CD14-positive monocyte (primary cell): ENCODE data around the gene KANK2. TPM values are rescaled to one million over a fixed set of nuclear protein-coding genes. Genes with fewer than 3 reads are reported as not detected.

Experiments
- DNase-seq, 3 donors: peaks; one replicate each; pipeline ENCODE4 v3.0.0-alpha.2; 2011 to 2022
- H2AFZ ChIP-seq: 2 replicates; pipeline ENCODE4 v1.6.0; 2012; ENCODE audit warnings: mild to moderate bottlenecking, low read depth, low read length, inconsistent platforms; ENCODE audit not compliant: insufficient read depth, poor library complexity, severe bottlenecking
- H3K27ac ChIP-seq, 2 donors: 1 replicate in 1 of 2; 2 replicates in 1 of 2; pipeline ENCODE4 v1.5.1; 2012 to 2013; ENCODE audit warnings: low read length in 2 of 2, control low read depth in 1 of 2, inconsistent platforms in 1 of 2, low read depth in 1 of 2, mild to moderate bottlenecking in 1 of 2
- H3K27me3 ChIP-seq, 2 donors: one replicate each; pipeline versions ENCODE4 v1.6.0 to v1.6.1; 2011 to 2013; ENCODE audit warnings: low read length in 2 of 2; ENCODE audit not compliant: control insufficient read depth in 2 of 2, insufficient read depth in 2 of 2
- H3K36me3 ChIP-seq, 2 donors: replicated peaks in 1 of 2; 1 replicate in 1 of 2; 2 replicates in 1 of 2; pipeline versions ENCODE4 v1.5.1 to v1.6.1; 2012 to 2013; ENCODE audit warnings: low read length in 2 of 2, control low read depth in 1 of 2, inconsistent platforms in 1 of 2, mild to moderate bottlenecking in 1 of 2; ENCODE audit not compliant: insufficient read depth in 2 of 2, control insufficient read depth in 1 of 2
- H3K4me1 ChIP-seq, 2 donors: 1 replicate in 1 of 2; 2 replicates in 1 of 2; pipeline versions ENCODE4 v1.5.1 to v1.6.1; 2012 to 2013; ENCODE audit warnings: low read length in 2 of 2, control low read depth in 1 of 2, inconsistent platforms in 1 of 2, mild to moderate bottlenecking in 1 of 2, moderate library complexity in 1 of 2; ENCODE audit not compliant: insufficient read depth in 2 of 2, control insufficient read depth in 1 of 2
- H3K4me2 ChIP-seq: replicated peaks from 2 replicates; pipeline ENCODE3; 2012; ENCODE audit warnings: low read length, moderate library complexity, mild to moderate bottlenecking; ENCODE audit not compliant: poor library complexity, severe bottlenecking; ENCODE audit errors: extremely low read depth
- H3K4me3 ChIP-seq, 3 experiments: fragments of 200-600 bp in 1 of 3; sonication (generic) in 1 of 3; replicated peaks in 1 of 3; 1 replicate in 2 of 3; 2 replicates in 1 of 3; pipeline ENCODE4 v1.5.1; 2011 to 2013; ENCODE audit warnings: low read length in 3 of 3, mild to moderate bottlenecking in 3 of 3, control low read depth in 2 of 3, low read depth in 2 of 3, inconsistent platforms in 1 of 3, moderate library complexity in 1 of 3
- H3K79me2 ChIP-seq: 2 replicates; pipeline ENCODE4 v1.6.0; 2012; ENCODE audit warnings: mild to moderate bottlenecking, control low read depth, inconsistent platforms, low read length, moderate library complexity; ENCODE audit not compliant: insufficient read depth
- H3K9ac ChIP-seq: 2 replicates; pipeline ENCODE4 v1.6.0; 2017; ENCODE audit warnings: low read length, mild to moderate bottlenecking; ENCODE audit not compliant: insufficient read depth, poor library complexity, severe bottlenecking
- H3K9me3 ChIP-seq, 2 donors: replicated peaks in 1 of 2; 1 replicate in 1 of 2; 2 replicates in 1 of 2; pipeline versions ENCODE4 v1.5.1 to v1.6.1; 2012 to 2013; ENCODE audit warnings: low read length in 2 of 2, control low read depth in 1 of 2; ENCODE audit not compliant: control insufficient read depth in 1 of 2, insufficient read depth in 1 of 2
- H4K20me1 ChIP-seq: 2 replicates; pipeline ENCODE4 v1.6.0; 2012; ENCODE audit warnings: mild to moderate bottlenecking, low read length, control low read depth, moderate library complexity; ENCODE audit not compliant: insufficient read depth
- H3K27ac Mint-ChIP-seq, 7 donors: one replicate each; pipeline ENCODE4 v1.8.0; 2020; ENCODE audit warnings: mild to moderate bottlenecking in 7 of 7, mixed read lengths in 7 of 7, moderate library complexity in 6 of 7, inconsistent platforms in 2 of 7
- H3K27me3 Mint-ChIP-seq, 3 donors: one replicate each; pipeline ENCODE4 v1.8.0; 2021 to 2022; ENCODE audit warnings: low read depth in 3 of 3, mild to moderate bottlenecking in 3 of 3, mixed read lengths in 3 of 3, moderate library complexity in 3 of 3, inconsistent platforms in 1 of 3
- H3K36me3 Mint-ChIP-seq, 2 donors: one replicate each; pipeline ENCODE4 v1.8.0; 2020; ENCODE audit warnings: mixed read lengths in 2 of 2, inconsistent platforms in 1 of 2, mild to moderate bottlenecking in 1 of 2
- H3K4me1 Mint-ChIP-seq: one replicate; pipeline ENCODE4 v1.8.0; 2020; ENCODE audit warnings: mild to moderate bottlenecking, mixed read lengths
- H3K4me3 Mint-ChIP-seq, 2 donors: one replicate each; pipeline ENCODE4 v1.8.0; 2020; ENCODE audit warnings: mild to moderate bottlenecking in 2 of 2, mixed read lengths in 2 of 2, moderate library complexity in 1 of 2
- H3K9me3 Mint-ChIP-seq, 7 donors: one replicate each; pipeline ENCODE4 v1.8.0; 2020 to 2022; ENCODE audit warnings: mixed read lengths in 7 of 7, mild to moderate bottlenecking in 6 of 7, moderate library complexity in 6 of 7, inconsistent platforms in 2 of 7
- WGBS: methylation state at CpG from one replicate; pipeline ENCODE4 v1.1.5; 2013; ENCODE audit warnings: missing lambda C conversion rate; ENCODE audit not compliant: insufficient coverage; 5-methylcytosine and 5-hydroxymethylcytosine counted together
- intact Hi-C, 2 donors: fragments of 100-400 bp; cut with micrococcal nuclease; formaldehyde crosslinking; loops; one replicate each; pipeline versions ENCODE4 v1.15.0 to v1.15.1; 2023
- polyA plus RNA-seq, 3 donors: library from polyadenylated mRNA; depleted of rRNA in 1 of 3; unstranded in 2 of 3; stranded (reverse) in 1 of 3; fragments of 300-500 nt in 2 of 3; fragments of >200 nt in 1 of 3; fragmentation: Illumina TruSeq in 2 of 3; gene quantifications; 1 replicate in 2 of 3; 2 replicates in 1 of 3; pipeline ENCODE4 v1.2.3, GENCODE V29; 2012 to 2021
- TF ChIP-seq, protein P1 (sequence below): fragments of 200-600 bp; IDR thresholded peaks from one replicate; pipeline ENCODE4 v1.8.0; 2022; ENCODE audit warnings: antibody characterized with exemption, mild to moderate bottlenecking

Gene KANK2
- polyA plus RNA-seq, 3 donors, result 0.40 to 1.3 (median 0.64) TPM

DNA sequence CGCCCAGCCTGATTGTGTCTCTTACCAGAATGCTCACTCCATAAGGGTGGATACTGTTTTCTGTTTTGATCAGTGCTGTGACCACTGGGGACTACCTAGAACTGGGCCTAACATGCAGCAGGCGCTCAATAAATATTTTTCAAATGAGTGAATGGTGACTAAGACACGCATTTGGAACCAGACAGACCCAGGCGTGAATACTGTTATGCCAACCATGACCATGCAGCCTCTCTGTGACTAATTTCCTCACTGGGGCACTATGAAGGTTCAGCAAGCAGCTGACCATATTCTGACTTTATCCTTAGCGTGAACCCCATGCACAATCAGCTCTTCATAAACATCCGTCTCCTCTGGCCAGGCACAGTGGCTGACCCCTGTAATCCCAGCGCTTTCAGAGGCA is 28.8 kb downstream of the KANK2 start:
- peaks cover 0 to 3% (median 0%) of the 10 kb centered on the region in 3 donors for H3K27me3 Mint-ChIP-seq
- no peak overlapping the region for H3K27ac Mint-ChIP-seq
- TF ChIP-seq, protein P1, sequence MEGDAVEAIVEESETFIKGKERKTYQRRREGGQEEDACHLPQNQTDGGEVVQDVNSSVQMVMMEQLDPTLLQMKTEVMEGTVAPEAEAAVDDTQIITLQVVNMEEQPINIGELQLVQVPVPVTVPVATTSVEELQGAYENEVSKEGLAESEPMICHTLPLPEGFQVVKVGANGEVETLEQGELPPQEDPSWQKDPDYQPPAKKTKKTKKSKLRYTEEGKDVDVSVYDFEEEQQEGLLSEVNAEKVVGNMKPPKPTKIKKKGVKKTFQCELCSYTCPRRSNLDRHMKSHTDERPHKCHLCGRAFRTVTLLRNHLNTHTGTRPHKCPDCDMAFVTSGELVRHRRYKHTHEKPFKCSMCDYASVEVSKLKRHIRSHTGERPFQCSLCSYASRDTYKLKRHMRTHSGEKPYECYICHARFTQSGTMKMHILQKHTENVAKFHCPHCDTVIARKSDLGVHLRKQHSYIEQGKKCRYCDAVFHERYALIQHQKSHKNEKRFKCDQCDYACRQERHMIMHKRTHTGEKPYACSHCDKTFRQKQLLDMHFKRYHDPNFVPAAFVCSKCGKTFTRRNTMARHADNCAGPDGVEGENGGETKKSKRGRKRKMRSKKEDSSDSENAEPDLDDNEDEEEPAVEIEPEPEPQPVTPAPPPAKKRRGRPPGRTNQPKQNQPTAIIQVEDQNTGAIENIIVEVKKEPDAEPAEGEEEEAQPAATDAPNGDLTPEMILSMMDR, result no peak
- Histone ChIP-seq H3K27ac (no peak overlapping the region), H3K4me2 (no peak overlapping the region), H3K36me3 (no peaks in the 10 kb centered on the region), H3K9me3 (no peaks in the 10 kb centered on the region), H3K4me3 (no peak overlapping the region), H2AFZ (no peak overlapping the region), H4K20me1 (no peaks in the 10 kb centered on the region), H3K4me1 (no peaks in the 10 kb centered on the region), H3K79me2 (no peaks in the 10 kb centered on the region), H3K27me3 (no peaks in the 10 kb centered on the region), H3K9ac (no peak overlapping the region)
- WGBS, result 98% methylated on average over 5 of the region's 7 CpGs
- DNase-seq, result no peak
- H3K4me1 Mint-ChIP-seq, result no peaks in the 10 kb centered on the region
- peaks cover 0 to 7% of the 10 kb centered on the region in 2 donors for H3K36me3 Mint-ChIP-seq
- H3K9me3 Mint-ChIP-seq, result peaks cover 0 to 3% (median 0%) of the 10 kb centered on the region in 7 donors
- intact Hi-C loops, result no loop called here
- no peak overlapping the region for H3K4me3 Mint-ChIP-seq

DNA sequence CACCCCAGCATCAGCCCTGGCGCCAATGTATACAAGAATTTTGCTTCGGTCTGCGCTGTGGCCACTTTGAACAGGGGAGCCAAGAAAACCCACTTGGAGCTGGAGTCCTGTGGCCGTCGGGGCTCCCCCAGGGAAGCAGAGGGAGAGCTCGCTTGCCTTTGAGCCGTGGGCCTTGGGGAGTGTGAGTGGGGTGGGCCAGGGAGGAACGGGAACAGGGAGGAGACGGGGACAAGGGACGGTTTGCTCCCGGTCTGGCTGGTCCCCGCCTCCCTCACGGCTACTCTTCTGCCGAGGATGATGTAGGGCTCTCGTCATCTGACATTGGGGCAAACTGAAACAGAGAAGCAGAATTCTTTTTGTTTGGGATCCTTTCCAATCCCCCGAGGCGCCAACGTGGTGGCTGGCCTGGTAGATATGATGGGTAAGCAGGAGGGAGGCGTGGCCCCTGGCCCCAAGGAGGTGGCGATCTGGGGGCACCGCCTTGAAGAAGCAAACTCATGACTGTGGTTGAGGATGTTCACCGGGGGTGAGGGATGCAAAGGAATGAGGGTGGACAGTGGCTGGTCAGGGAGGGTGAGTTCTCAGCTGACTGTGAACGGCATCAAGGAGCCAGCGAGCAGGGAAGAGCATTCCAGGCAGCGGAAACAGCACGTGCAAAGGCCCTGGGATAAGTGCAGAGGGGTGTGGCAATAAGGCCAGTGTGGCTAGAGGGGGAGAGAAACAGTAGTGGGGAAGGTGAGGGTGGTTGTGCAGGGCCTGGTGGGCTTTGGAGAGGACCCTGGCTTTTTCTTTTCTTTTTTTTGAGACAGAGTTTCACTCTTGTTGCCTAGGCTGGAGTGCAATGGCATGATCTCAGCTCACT is 30.8 kb downstream of the KANK2 start:
- no peaks in the 10 kb centered on the region for H3K4me1 Mint-ChIP-seq
- H3K4me1 ChIP-seq, result no peaks in the 10 kb centered on the region
- H3K27ac Mint-ChIP-seq, result peak overlapping the region in 1 of 7 donors; percentile 47
- no peak overlapping the region for H3K9ac ChIP-seq
- intact Hi-C loops, result no loop called here
- H3K4me2 ChIP-seq, result no peak overlapping the region
- no peaks in the 10 kb centered on the region for H3K79me2 ChIP-seq
- H3K36me3 Mint-ChIP-seq, result peaks cover 0 to 7% of the 10 kb centered on the region in 2 donors
- no peak overlapping the region for H3K4me3 ChIP-seq
- H3K36me3 ChIP-seq, result no peaks in the 10 kb centered on the region
- no peak overlapping the region for H3K27ac ChIP-seq
- H3K4me3 Mint-ChIP-seq, result no peak overlapping the region
- TF ChIP-seq, protein P1, result no peak
- no peaks in the 10 kb centered on the region for H3K9me3 ChIP-seq
- H3K27me3 ChIP-seq, result no peaks in the 10 kb centered on the region
- H3K27me3 Mint-ChIP-seq, result peaks cover 0 to 4% (median 3%) of the 10 kb centered on the region in 3 donors
- DNase-seq, result no peak
- H4K20me1 ChIP-seq, result no peaks in the 10 kb centered on the region
- H3K9me3 Mint-ChIP-seq, result peaks cover 0 to 4% (median 0%) of the 10 kb centered on the region in 7 donors
- 93% methylated on average over 23 of the region's 26 CpGs for WGBS
- no peak overlapping the region for H2AFZ ChIP-seq
